Stimulated activated CD8-positive, alpha-beta memory T cell treated with anti-CD3 and anti-CD28 coated beads, Interleukin-2, amount 100 ng/mL, for 1 hour (primary cell): ENCODE results near the gene NDUFB2.
A peak's percentile ranks its signal among the peaks of the same experiment; 100 is the strongest.
"Not testable (repeated sequence)": the region's sequence is repeated elsewhere in the genome, so short reads cannot be mapped to it uniquely, and the experiment has no call there.

Experiments used
- DNase-seq, 2 donors: peaks; one replicate each; pipeline ENCODE4 v3.0.0-alpha.2; 2020; ENCODE audit warnings: low read depth in 2 of 2

Gene NDUFB2

DNA sequence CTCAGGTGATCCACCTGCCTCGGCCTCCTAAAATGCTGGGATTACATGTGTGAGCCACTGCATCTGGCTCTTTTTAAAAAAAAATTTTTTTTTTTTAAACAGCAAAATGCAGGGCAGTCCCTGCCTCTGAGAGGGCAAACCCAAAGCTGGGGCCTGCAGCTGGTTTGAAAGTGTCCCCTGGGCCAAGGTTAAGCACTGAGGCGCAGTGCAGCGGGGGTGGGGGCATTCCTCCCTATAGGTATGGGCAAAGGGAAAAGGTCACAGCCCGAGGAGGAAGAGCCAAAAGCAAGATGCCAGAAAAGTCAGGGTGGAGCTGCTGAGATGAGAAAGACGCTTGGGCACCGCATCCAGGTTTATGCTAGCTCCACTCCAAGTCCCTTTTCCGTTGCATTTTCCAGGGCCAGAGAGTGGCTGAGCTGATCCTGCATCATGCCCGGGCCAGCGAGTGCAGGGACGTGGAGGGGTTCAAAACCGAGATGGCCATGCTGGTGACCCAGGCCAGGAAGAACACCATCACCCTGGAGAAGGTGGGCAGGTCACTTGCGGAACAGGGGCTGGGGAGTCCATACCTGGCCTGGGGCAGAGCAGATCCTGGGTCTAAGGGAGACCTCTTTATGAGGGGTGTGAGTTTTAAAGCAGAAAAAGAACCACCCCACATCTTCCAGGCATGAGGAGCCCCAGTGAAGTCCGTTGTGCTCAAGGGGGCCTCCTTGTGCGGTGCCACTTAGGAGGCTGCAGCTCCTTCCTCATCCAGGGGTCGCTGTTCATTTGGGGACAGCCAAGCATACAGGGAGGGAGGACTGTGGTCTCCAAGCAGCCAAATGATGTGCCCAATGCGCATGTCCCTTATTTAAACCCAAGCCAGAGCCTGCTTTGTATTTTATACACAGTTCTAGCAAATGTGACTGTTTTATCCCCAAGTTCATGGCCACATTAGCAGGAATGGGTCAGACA lies 7.0 kb upstream of the NDUFB2 start:
- DNase-seq: no peak

DNA sequence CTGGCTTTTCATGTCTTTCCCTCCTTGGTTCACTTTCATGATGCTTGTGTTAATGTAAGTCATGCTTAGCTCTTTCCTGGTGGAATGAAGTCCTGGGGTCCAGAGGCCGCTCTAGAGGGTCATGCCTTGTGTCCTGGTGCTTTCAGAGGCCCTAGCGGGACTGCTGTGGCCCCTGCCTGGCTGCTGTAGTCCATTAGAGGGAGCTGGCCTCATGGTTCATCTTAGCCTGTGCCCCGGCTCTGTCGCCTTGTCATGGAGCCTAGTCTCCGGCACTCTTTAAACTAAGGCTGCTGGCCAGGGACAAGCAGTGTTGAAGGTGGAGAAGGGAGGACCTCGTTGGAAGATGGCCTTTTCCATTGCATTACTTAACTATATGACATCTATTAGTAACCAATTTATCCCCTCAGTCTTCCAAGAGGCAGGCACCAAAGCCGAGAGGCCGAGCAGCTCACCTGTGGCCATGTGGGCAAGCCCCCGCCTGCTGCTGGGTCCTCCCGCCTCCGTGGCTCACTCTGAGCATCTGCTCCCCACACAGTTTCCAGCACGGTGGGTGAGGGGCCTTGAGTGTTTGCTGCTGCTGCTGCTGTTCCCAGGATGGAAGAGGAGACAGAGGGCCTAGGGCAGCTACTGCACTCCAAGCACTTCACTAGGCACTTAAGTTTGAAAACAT lies 5.0 kb upstream of the NDUFB2 start:
- no peak for DNase-seq

DNA sequence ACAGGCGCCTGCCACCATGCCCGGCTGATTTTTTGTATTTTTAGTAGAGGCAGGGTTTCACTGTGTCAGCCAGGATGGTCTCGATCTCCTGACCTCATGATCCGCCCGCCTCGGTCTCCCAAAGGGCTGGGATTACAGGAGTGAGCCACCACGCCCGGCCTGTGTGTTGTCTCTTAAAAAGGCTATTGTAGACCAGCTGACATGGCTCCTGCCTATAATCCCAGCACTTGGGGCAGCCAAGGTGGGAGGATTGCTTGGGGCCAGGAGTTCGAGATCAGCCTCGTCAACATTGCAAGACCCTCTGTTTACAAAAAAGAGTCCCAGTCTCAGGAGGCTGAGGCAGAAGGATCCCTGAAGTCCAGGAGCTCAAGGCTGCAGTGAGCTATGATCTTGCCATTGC lies 2.7 kb upstream of the NDUFB2 start:
- DNase-seq: not testable (repeated sequence)

DNA sequence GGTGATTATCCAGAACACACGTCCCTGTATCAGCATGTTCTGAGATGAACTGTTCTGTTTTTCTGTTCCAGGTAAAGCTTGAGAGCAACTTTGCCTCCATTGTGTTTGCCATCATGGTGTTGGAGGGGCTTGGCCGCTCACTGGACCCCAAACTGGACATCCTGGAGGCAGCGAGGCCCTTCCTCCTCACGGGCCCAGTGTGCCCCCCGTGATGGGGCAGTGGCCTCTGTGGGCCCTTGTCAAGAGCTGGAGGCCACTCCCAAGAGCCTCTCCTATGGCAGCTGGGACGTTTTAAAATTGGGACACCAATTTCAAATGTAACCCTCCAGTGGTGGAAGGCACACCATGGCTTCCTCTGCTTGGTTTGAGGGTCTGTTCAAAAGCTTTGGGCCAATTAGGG lies 1.9 kb upstream of the NDUFB2 start:
- no peak for DNase-seq

DNA sequence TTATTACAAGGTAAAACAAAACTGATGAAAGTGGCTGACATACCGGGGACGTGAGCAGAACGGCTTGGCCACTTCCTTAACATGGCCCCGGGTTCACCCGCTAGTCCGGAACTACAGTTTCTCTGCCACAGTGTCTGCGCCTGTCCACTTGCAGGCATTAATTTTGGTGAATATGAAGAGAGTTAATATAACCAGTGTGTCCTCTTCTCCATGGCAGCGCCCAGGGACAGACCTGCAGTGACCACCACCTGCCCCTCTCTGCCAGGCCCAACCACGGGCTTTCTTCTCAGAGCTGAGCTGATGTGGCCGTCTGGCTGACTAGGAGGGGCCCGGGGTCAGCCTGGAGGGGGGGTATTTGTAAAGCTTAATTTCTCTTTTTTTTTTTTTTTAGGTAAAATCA lies 1.1 kb upstream of the NDUFB2 start:
- DNase-seq: no peak

DNA sequence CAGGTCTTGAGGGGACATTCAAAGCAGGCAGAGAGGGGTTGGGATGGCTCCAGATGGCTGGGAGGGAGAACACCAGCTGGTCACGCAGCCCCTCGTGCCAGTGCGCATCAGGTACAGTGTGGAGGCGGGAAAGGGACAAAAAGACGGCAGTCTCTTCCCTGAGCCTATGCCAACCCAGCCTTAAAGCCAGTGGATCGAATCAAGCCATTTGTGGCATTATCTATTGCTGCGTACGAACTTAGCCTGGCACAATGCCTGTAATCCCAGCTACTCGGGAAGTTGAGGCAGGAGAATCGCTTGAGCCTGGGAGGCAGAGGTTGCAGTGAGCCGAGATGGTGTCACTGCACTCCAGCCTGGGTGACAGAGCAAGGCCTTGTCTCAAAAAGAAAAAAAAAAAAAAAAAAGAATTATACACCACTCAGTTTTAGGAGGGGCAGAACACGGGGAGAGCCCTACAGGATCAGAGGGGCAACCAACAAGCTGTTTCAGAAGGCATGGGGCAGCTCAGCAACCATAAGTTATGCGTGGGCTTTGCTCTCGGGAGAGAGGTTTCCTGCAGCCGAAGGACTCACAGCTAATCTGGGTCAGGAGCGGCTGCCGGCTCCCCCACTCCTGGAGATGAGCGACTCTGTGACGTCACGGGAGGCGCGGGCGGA lies 356 bp upstream of the NDUFB2 start:
- DNase-seq: peak; percentile 86 to 92

DNA sequence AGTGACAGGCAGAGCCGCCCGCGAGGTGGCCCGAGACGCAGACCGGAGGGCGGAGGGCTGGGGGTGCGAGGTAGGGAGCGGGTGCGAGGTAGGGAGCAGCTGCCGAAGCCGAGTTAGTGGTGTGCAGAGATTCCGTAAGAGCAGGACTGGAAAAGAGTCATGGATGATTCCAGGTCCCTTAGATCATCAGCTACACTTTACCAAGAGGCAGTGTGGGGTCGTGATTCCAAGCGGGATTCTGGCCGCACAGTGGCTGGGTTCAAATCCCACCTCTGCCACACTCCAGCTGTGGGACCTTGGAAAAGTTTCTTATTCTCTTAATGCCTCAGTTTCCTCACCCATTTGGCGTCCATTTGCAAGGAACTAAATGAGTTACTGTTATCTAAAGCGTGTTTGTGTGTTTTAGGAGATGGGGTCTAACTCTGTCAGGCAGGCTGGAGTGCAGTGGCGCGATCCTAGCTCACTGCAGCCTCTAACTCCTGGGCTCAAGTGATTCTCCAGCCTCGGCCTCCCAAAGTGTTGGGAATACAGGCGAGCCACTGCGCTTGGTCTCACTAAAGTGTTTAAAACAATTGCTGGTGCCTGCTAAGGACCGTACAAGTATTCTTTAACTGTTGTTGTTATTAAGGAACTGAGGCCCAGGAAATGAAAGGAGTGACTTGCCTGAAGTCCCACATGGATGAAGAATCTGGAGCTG lies 1.1 kb downstream of the NDUFB2 start:
- DNase-seq: no peak

DNA sequence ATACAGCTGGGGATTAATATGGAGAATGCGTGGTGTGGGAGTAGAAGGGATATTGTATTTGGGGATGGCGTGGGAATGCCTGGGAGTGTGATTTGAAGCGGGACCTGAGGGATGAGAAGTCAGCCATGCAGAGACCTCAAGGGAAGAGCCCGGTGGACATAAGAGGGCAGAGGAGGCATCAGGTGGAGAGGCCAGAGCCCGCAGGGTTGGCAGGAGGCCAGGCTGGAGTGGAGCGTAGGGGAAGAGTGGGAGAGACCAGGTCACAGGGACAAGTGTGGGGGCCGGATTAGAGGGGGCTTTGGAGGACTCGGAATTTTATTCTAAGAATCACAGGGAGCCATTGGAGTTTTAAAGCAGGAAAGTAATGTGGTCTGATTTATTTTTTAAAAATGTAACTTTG lies 2.0 kb downstream of the NDUFB2 start:
- no peak for DNase-seq

DNA sequence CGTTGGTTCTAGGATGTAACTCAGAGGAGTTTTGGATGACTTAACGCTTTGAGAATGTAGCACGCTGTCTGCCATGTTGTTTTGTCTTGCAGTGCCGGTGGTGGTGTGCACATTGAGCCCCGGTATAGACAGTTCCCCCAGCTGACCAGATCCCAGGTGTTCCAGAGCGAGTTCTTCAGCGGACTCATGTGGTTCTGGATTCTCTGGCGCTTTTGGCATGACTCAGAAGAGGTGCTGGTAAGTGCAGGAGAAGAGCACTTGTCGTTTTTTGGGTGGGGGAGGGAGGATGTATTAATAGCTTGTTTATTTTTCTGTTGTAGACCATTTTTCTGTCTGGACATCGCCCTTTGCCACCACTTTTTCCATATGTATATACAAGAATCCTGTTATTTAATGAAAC lies 6.3 kb downstream of the NDUFB2 start:
- no peak for DNase-seq

DNA sequence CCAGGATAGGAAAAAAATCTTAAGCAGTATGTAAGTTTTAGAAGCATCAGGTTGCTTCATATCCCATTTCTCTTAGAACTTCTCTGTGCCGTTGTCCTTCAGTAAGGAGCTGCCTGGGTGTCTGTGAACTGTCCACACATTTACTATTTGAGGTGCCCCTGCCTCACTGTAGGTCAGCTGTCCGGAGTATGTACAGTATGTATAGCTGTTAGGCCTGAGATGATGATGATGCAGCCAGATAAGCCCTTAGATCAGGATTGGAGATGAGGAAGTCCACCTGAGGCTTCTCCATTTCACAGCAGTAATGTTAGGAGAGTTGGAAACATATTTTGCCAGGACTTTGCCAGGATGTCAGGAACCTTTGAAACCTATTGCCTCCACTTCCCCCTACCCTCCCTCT lies 7.7 kb downstream of the NDUFB2 start:
- no peak for DNase-seq

DNA sequence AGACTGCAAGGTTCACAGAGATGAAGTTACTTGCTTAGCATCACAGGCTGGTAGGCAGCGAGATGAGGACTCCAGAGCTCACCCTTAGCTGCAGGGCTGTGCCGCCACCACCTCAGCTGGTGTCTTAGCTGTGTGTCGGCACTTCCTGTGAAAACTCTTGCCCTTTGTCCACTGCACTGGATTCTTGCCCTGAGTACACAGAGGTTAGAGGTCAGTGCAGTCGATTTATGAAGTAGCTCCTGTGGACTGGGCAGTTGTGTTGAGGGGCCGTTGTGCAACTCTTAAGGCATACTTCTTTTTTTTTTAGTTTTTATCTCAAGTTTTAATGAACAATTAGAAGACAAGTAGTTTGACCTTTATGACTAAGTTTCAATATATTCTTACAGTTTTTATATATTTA lies 10.6 kb downstream of the NDUFB2 start:
- DNase-seq: no peak

DNA sequence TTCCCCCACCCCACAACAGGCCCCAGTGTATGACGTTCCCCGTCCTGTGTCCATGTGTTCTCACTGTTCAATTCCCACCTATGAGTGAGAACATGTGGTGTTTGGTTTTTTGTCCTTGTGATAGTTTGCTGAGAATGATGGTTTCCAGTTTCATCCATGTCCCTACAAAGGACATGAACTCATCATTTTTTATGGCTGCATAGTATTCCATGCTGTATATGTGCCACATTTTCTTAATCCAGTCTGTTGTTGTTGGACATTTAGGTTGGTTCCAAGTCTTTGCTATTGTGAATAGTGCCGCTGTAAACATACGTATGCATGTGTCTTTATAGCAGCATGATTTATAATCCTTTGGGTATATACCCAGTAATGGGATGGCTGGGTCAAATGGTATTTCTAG lies 12.3 kb downstream of the NDUFB2 start:
- not testable (repeated sequence) for DNase-seq

DNA sequence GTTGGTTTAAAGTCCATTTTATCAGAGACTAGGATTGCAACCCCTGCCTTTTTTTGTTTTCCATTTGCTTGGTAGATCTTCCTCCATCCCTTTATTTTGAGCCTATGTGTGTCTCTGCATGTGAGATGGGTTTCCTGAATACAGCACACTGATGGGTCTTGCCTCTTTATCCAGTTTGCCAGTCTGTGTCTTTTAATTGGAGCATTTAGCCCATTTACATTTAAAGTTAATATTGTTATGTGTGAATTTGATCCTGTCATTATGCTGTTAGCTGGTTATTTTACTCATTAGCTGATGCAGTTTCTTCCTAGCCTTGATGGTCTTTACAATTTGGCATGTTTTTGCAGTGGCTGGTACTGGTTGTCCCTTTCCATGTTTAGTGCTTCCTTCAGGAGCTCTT lies 15.9 kb downstream of the NDUFB2 start:
- not testable (repeated sequence) for DNase-seq

DNA sequence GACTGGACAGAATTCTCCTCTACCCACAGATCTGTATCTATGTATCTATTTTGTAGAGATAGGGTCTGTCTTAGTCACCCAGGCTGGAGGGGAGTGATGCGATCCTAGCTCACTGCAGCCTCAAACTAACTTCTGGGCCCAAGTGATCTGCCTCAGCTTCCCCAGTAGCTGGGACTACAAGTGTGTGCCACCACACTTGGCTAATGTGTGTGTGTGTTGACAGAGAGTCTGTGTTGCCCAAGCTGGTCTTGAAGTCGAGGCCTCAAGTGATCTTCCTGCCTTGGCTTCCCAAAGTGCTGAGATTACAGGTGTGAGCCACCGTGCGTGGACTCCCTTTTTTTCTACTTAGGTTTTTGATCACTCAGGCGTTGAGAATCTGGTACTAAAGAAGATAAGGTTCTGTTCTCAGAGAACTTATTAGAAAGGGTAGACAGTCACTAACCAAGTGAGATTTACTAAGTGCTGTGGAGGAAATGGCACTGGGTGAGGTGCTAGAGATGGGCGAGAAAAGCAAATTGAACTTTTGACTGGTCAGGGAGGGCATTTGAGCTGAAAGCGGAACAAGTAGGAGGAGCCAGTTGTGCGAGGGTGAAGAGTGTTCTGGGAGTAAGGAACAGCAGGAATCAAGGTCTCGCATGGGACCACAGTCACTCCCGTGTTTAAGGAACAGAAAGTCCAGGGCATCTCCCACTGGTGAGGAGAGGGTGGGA lies 18.0 kb downstream of the NDUFB2 start:
- no peak for DNase-seq

DNA sequence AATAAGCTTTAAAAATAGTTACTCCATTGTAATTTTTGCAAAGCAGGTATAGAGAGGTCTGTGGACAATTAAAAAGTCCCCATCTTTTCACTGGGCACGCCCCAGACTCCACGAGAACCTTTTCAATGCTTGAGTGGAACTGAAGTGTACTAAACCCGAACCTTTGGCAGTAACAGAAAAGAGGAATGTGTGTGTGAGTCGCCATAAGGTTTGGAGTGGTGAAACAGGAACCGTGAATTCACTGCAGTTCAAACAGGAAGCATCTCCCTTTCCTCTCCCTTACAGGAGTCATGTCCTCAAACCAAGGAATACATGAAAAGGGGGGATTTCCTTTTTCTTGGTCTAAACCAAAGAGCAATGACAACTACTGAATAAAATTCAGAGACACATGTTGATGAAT lies 23.2 kb downstream of the NDUFB2 start:
- no peak for DNase-seq

DNA sequence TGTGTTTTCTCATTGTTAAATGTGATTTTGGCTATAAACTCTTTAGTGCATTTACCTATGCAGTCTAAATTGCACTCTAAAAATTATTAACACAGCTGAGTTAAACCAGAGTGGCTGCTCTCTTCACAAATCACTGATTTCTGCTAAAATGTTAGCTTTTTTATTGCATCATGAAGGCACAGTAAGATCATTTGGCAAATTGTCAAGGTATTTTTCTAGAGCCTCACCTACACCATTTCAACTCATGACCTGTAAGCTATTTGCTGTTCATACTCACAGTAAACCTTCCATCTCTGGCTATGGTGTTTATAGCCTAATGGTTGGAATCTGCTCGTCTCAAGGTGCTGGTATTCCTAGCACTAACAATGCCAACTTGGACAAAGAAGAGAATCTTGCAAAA lies 25.7 kb downstream of the NDUFB2 start:
- DNase-seq: no peak

DNA sequence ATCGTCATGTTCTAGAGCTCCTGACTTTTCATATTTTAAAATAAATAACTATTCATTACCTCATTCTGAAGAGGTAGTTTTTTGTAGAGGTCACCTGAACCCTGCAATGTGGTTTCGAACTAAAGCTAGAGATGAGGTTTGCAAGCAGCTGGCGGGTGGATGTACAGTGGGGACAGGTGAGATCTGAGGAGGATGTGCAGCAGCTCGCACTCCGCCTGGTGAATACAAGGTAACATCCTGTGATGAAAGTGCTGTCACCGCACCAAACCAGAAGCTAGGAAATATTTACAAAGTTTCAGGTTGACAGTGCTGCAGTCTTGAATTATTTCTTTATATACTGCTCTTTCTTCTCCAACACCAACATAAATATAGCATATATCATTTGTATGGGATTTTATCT lies 26.5 kb downstream of the NDUFB2 start:
- peak in 1 of 2 donors; percentile 9 for DNase-seq

DNA sequence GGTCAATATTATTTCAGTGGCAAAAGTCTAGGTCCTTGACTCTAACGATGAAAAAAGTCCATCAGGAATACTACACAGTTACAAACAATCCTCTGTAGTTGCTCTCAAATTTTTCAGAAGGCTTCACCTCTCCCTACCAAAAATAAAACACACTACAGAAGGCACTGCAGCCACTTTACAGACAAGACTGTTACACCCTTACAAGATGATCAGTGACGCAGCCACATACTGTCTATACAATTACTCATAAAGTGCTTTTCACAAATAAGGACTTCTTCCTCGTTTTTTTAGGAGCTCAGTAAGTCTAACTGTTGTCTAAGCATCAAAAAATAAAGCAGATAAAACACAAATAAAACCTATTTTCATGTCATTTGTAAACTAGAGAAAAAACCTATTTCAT lies 27.1 kb downstream of the NDUFB2 start:
- no peak for DNase-seq

DNA sequence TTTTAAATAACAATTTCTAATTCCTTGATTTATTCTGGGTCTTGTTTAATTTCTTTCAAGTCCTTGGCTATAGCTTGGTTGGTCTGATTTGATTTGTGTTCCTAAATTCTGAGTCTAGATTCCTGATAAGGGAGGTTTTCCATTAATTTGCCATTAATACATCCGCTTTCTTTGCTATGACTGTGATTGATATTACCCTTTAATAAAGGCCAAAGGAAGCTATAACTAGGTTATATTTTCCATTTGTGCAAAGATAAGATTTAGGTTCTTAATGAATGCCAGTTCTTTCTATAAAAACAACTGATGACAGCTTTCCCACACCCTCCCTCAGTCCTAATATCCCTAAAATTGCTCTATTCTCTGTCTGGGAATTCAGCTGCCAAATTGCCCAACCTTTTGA lies 28.2 kb downstream of the NDUFB2 start:
- no peak for DNase-seq

DNA sequence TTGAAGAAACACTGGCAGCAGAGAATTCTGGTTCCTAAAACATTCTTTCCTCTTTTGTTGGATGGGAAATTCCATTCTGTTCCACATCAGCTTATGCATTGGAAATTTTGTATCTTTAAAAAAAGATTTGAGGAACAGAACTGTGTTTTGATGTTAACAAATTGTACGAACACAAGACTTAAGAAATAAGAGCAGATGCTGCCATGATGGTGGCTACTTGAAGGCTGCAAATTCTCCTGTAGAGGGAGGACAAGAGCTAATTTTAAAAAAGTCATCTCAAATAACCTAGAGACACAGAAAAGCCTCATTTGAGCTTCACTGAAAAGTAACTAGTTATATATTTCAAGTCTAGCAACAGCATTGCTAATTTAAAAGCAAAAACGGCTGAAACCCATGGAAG lies 29.8 kb downstream of the NDUFB2 start:
- DNase-seq: no peak

DNA sequence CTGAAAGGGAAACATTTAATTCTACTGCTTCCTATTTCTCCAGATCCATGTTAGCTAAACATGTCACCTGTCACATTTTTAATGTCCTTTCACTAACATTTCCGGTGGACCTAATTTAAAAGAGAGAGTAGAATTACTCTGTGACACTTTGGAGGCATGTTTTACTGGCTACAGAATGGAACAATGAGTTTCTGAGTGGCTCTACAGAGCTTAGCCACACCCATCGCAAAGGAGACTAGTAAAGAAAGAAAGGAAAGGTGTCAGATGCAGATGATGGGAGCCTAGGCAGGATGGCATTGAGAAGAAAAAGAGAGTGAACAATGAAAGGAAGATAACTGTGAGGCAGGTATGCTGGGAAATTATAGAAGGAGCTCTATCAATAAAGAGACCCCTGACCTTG lies 35.9 kb downstream of the NDUFB2 start:
- DNase-seq: no peak
